Gastroesophageal sphincter (tissue), 4 donors: ENCODE data around the gene BCL2L1. TPM values are rescaled to one million over a fixed set of nuclear protein-coding genes. Genes with fewer than 3 reads are reported as not detected.

Experiments used
- ATAC-seq: fragments of 150-250 bp; one replicate; pipeline ENCODE4 v1.9.1; 2016; ENCODE audit warnings: mild to moderate bottlenecking, moderate library complexity
- H3K27ac ChIP-seq, 4 donors: fragments of 200-600 bp; sonication (generic) in 3 of 4; 1 replicate in 3 of 4; 2 replicates in 1 of 4; pipeline ENCODE4 v1.5.1; 2016 to 2019
- H3K27me3 ChIP-seq: fragments of 200-600 bp; sonication (generic); one replicate; pipeline ENCODE4 v1.5.1; 2019
- H3K36me3 ChIP-seq, 2 donors: fragments of 200-600 bp; sonication (generic); one replicate each; pipeline ENCODE4 v1.5.1; 2019; ENCODE audit warnings: control low read depth in 1 of 2
- H3K4me1 ChIP-seq, 3 donors: fragments of 200-600 bp; sonication (generic); 1 replicate in 2 of 3; 2 replicates in 1 of 3; pipeline ENCODE4 v1.5.1; 2016 to 2019; ENCODE audit warnings: control low read depth in 2 of 3
- H3K4me3 ChIP-seq, 2 donors: fragments of 200-600 bp; sonication (generic); one replicate each; pipeline ENCODE4 v1.5.1; 2019; ENCODE audit warnings: mild to moderate bottlenecking in 1 of 2, moderate library complexity in 1 of 2
- H3K9me3 ChIP-seq, 3 donors: fragments of 200-600 bp; sonication (generic); one replicate each; pipeline ENCODE4 v1.5.1; 2017 to 2019; ENCODE audit warnings: control low read depth in 2 of 3
- CTCF ChIP-seq, 4 experiments: fragments of 200-600 bp in 2 of 4; fragments of 450-650 bp in 2 of 4; sonication (generic) in 1 of 4; IDR thresholded peaks; one replicate each; pipeline ENCODE4 v1.5.1; 2017 to 2019; ENCODE audit warnings: antibody characterized with exemption in 4 of 4, mild to moderate bottlenecking in 2 of 4, moderate library complexity in 2 of 4
- EP300 ChIP-seq: sonication (generic); formaldehyde crosslinking; IDR thresholded peaks from one replicate; pipeline ENCODE4 v1.6.1; 2017; ENCODE audit warnings: antibody characterized with exemption, mild to moderate bottlenecking
- POLR2A ChIP-seq, 2 donors: fragments of 450-650 bp; IDR thresholded peaks; one replicate each; pipeline ENCODE4 v1.6.1; 2017; ENCODE audit warnings: antibody characterized with exemption in 2 of 2, mild to moderate bottlenecking in 2 of 2, moderate library complexity in 1 of 2
- POLR2AphosphoS5 ChIP-seq: sonication (generic); formaldehyde crosslinking; IDR thresholded peaks from one replicate; pipeline ENCODE4 v1.6.1; 2017; ENCODE audit warnings: antibody characterized with exemption
- WGBS, 2 donors: methylation state at CpG; one replicate each; pipeline ENCODE4 v1.1.5; 2018; ENCODE audit warnings: low coverage in 1 of 2; 5-methylcytosine and 5-hydroxymethylcytosine counted together
- total RNA-seq, 4 donors: library from RNA; depleted of rRNA; stranded (reverse); fragments of >200 nt; gene quantifications; one replicate each; pipeline ENCODE4 v1.1.0, GENCODE V29; 2016

Gene BCL2L1
- total RNA-seq, 4 donors from 2014 or later = 71.9 to 171 (median 135) TPM

- Histone ChIP-seq H3K27me3 (no peaks in the 10 kb centered on the region), H3K9me3 (no peaks in the 10 kb centered on the region), H3K36me3 (peaks cover 0 to 39% of the 10 kb centered on the region in 2 donors), H3K4me3 (no peak overlapping the region), H3K27ac (peak overlapping the region in 3 of 4 donors; percentile 69 to 74 (median 71)), H3K4me1 (peaks cover 0 to 95% (median 24%) of the 10 kb centered on the region in 3 donors)
- no peak for ATAC-seq
- WGBS, 2 donors = 83 to 94% methylated on average over 7 of the region's 7 CpGs
- TF ChIP-seq CTCF (IDR thresholded peaks at IDR 0.05) (no peak), POLR2AphosphoS5 (no peak), POLR2A (IDR thresholded peaks at IDR 0.05) (no peak), EP300 (no peak)
Measured at GRCh38 chr20:31676609-31676989, 46.1 kb downstream of the BCL2L1 start.

DNA sequence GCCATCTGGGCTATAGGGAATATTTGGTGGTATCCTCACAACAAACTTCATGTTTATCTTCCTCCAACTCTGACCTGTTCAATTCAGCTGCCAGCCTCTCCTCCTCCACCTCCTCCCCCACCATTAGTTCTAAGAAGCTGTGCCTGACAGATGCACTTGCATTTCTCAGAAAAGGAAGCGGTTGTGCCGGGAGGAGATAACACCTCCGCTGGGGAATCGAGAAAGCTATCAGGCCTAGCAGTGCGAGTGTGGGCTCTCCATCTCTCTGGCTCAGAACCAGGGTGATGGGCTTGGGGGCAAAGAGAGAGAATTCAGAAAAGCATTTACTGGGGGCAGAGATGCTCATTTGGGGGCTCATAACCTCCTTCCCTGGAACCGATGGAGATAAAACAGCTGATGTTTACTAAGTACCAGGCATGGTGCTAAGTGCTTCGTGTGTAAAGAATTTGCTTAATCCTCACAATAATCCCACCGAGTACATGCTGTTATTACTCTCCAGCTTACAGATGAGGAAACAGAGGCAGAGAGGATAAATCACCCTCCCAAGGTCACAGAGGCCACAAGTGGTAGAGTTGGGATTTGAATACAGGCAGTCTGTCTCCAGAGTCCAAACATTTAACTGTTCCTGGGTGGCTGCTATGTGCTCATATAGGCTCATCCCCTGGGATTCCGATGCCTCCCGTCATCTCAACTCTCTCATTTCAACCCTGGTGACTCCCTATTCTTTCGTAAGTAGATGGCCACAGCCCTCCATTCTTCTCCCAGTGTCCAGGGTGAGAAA is 46.6 kb downstream of the BCL2L1 start:
- peak overlapping the region in 3 of 4 donors; percentile 69 to 74 (median 71) for H3K27ac ChIP-seq

DNA sequence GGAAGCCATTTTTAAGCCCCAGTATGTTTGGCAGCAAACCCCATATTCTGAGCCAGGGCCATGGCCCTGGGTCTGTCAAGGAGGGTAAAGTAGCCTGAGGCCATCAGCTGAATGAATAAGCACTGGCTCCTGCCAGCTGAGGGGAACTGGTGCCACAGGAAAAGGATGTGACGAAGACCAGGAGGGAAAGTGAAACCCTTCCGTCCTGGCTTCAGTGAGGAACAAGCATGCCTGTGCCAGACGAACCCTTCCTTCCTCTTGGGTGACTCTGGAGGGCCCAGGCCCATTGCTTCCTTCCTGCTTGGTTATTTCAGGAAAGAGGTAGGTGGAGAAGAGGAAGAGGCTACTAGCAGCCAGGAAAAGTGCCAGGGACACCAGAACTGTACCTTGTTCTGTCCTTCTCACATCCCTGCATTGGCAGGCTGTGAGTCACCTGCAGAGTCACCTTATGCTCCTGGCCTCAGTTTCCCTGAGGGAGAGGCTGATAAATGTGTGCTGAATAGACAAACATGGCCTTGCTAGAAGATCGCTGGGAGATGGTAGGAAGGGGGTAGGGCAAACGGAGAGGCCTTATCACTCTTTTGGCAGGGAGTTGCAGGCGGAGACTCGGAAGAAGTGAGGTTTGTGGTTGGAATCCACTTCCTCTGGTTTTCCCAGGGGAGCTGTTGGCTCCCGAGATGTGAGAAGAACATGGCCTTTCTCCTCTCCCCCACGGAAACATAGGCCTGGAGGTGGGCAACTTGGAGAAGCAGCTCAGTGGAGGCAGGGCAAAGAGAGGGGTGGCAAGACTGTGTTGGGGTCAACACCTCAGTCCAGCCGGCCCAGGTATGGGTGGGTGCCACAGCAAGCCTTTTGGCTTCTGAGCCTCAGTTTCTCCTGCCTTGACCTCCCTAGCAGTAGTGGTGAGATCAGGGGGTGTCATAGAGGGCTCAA is 47.5 kb downstream of the BCL2L1 start:
- no peaks in the 10 kb centered on the region for H3K9me3 ChIP-seq
- peaks cover 0 to 28% of the 10 kb centered on the region in 2 donors for H3K36me3 ChIP-seq
- peak; percentile 56 for ATAC-seq
- peak overlapping the region in 1 of 2 donors; percentile 18 for H3K4me3 ChIP-seq
- 57 to 74% methylated on average over 4 to 7 of the region's 10 CpGs for WGBS, 2 donors
- peak overlapping the region in 3 of 4 donors; percentile 69 to 74 (median 71) for H3K27ac ChIP-seq
- no peaks in the 10 kb centered on the region for H3K27me3 ChIP-seq
- peaks cover 7 to 98% (median 38%) of the 10 kb centered on the region in 3 donors for H3K4me1 ChIP-seq
- TF ChIP-seq CTCF (IDR thresholded peaks at IDR 0.05) = no peak
- TF ChIP-seq POLR2AphosphoS5 = peak; percentile 64

More for the DNA sequence above, 46.6 kb downstream of the BCL2L1 start:
- Histone ChIP-seq H3K4me1 (peaks cover 5 to 98% (median 30%) of the 10 kb centered on the region in 3 donors), H3K9me3 (no peaks in the 10 kb centered on the region), H3K36me3 (peaks cover 0 to 35% of the 10 kb centered on the region in 2 donors), H3K27me3 (no peaks in the 10 kb centered on the region), H3K4me3 (no peak overlapping the region)
- TF ChIP-seq POLR2A (IDR thresholded peaks at IDR 0.05) = no peak
- TF ChIP-seq POLR2AphosphoS5 = no peak
- TF ChIP-seq CTCF (IDR thresholded peaks at IDR 0.05) = no peak
- no peak for TF ChIP-seq EP300
- no peak for ATAC-seq
- WGBS, 2 donors = 57 to 71% methylated on average over 4 to 8 of the region's 11 CpGs

- H3K27ac ChIP-seq = peak overlapping the region in 3 of 4 donors; percentile 44 to 88 (median 71)
- 85 to 100% methylated on average over 1 of the region's 2 CpGs for WGBS, 2 donors
- peaks cover 14 to 98% (median 48%) of the 10 kb centered on the region in 3 donors for H3K4me1 ChIP-seq
- no peak for TF ChIP-seq POLR2A (IDR thresholded peaks at IDR 0.05)
- TF ChIP-seq EP300 = no peak
- no peak for TF ChIP-seq POLR2AphosphoS5
- TF ChIP-seq CTCF (IDR thresholded peaks at IDR 0.05) = no peak
- no peaks in the 10 kb centered on the region for H3K27me3 ChIP-seq
- peaks cover 0 to 21% of the 10 kb centered on the region in 2 donors for H3K36me3 ChIP-seq
- H3K4me3 ChIP-seq = no peak overlapping the region
- ATAC-seq = no peak
- H3K9me3 ChIP-seq = no peaks in the 10 kb centered on the region
Measured at GRCh38 chr20:31673943-31674463, 48.7 kb downstream of the BCL2L1 start.
